Liver (tissue), 3 donors: Measurements from ENCODE around the gene SMAD9.

Source experiments
- ATF3 ChIP-seq: IDR thresholded peaks from 2 replicates; pipeline ENCODE4 v1.6.1; 2016; ENCODE audit warnings: antibody characterized with exemption
- CTCF ChIP-seq: fragments of 150-350 bp; IDR thresholded peaks from 2 replicates; pipeline ENCODE4 v1.5.1; 2017; ENCODE audit warnings: improper control_type of control experiment, low read depth, low read length; ENCODE audit not compliant: missing input control
- EGR1 ChIP-seq, 2 donors: IDR thresholded peaks; 2 replicates each; pipeline ENCODE4 v1.6.1; 2016 to 2018; ENCODE audit warnings: antibody characterized with exemption in 2 of 2, low read depth in 2 of 2
- GABPA ChIP-seq, 2 donors: IDR thresholded peaks in 1 of 2; conservative IDR thresholded peaks in 1 of 2; 2 replicates each; pipeline ENCODE4 v1.6.1; 2016; ENCODE audit warnings: antibody characterized with exemption in 2 of 2, mild to moderate bottlenecking in 1 of 2, moderate library complexity in 1 of 2
- JUND ChIP-seq, 2 donors: IDR thresholded peaks; 2 replicates each; pipeline ENCODE4 v1.6.1; 2016; ENCODE audit warnings: antibody characterized with exemption in 2 of 2
- MAX ChIP-seq: IDR thresholded peaks from 2 replicates; pipeline ENCODE4 v1.6.1; 2016; ENCODE audit warnings: antibody characterized with exemption
- RAD21 ChIP-seq, 2 donors: IDR thresholded peaks; 2 replicates each; pipeline ENCODE4 v1.6.1; 2016; ENCODE audit warnings: antibody characterized with exemption in 2 of 2, mild to moderate bottlenecking in 2 of 2
- REST ChIP-seq: IDR thresholded peaks from 2 replicates; pipeline ENCODE4 v1.6.1; 2016; ENCODE audit warnings: antibody characterized with exemption, mild to moderate bottlenecking
- TAF1 ChIP-seq: conservative IDR thresholded peaks from 2 replicates; pipeline ENCODE4 v1.6.1; 2016; ENCODE audit warnings: antibody characterized with exemption, mild to moderate bottlenecking
- YY1 ChIP-seq: IDR thresholded peaks from 2 replicates; pipeline ENCODE4 v1.6.1; 2016; ENCODE audit warnings: antibody characterized with exemption, mild to moderate bottlenecking
- donor health status: healthy.
- donor health status: healthy.

- TF ChIP-seq CTCF (no peak), YY1 (no peak), TAF1 (no peak), REST (no peak), RAD21 (IDR thresholded peaks at IDR 0.05) (no peak), EGR1 (IDR thresholded peaks at IDR 0.05; ENCODE audit: low read depth in 2 of 2) (no peak), MAX (no peak), JUND (IDR thresholded peaks at IDR 0.05) (no peak), GABPA (IDR thresholded peaks at IDR 0.05 in 1 of 2, conservative IDR thresholded peaks at IDR 0.05 in 1 of 2) (no peak), ATF3 (no peak)
Observed at GRCh38 chr13:36814465-36814864, 105.6 kb downstream of the SMAD9 start.
